DLD1 (cell line): Measurements from ENCODE around the gene TNNT3.
"Not testable (repeated sequence)": the region's sequence is repeated elsewhere in the genome, so short reads cannot be mapped to it uniquely, and the experiment has no call there.

Experiments
- in situ Hi-C: cut with HindIII; loops from 2 replicates; pipeline ENCODE4 v1.10.0; 2017; ENCODE audit warnings: low sequenced_read_pairs

The TNNT3 gene

DNA sequence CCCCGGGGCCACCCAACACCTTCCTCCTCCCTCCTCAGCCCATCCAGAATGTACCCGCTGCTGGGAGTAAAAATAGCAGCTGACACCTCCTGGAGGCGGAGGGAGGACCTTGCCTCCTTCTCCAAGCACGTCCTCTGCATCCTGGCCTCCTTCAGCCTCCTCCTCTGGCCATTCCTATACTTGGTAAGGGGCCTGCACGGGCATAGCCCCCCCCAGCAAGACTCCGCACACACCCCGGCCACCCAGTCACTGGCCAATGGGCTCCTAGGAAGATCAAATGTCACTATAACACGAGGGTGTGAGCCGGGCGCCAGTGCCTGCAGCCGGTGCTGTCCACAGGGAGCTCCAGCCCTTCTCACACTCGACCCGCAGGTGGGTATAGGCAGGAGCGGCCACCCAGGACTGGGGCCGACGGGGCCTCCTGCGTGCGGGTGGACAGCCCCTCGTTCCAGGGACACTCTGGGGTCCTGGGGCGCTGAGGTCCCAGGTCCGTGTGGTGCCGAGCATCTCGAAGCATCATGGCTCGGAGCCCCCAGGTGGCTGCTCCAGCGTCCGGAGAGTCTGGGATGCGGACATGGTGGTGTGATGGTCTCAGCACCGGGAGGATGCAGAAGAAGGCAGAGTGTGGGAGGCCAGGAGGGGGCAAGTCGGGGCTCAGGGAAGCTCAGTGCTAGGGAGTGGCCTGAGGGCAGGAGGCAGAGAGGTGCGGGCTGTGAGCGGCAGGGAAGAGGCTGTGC is at the start of gene TNNT3:
TSS of gene TNNT3 (plus strand) at position 313 of the 737 bp plus-strand sequence. CDS start 3,172 bp downstream, outside the sequence.
- in situ Hi-C loops: no loop called here

DNA sequence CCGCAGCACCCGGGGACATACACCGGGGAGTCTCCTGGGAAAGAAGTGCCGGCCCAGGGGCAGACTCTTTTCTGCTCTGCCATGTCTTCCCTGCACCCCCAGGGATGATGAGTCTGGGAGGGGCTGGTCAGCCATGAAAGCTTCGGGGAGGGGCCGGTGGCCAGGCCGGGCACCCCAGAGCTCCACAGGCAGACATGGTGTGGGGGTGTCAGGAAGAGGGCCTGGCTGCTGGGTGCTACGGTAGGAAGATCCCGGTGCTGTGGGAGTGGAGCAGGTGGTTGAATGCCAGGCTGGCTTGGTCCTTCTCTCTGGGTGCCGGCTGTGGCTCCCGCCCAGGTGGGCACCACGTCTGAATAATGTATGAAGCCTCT is 49.2 kb upstream of the TNNT3 start:
- in situ Hi-C loops: no loop called here

DNA sequence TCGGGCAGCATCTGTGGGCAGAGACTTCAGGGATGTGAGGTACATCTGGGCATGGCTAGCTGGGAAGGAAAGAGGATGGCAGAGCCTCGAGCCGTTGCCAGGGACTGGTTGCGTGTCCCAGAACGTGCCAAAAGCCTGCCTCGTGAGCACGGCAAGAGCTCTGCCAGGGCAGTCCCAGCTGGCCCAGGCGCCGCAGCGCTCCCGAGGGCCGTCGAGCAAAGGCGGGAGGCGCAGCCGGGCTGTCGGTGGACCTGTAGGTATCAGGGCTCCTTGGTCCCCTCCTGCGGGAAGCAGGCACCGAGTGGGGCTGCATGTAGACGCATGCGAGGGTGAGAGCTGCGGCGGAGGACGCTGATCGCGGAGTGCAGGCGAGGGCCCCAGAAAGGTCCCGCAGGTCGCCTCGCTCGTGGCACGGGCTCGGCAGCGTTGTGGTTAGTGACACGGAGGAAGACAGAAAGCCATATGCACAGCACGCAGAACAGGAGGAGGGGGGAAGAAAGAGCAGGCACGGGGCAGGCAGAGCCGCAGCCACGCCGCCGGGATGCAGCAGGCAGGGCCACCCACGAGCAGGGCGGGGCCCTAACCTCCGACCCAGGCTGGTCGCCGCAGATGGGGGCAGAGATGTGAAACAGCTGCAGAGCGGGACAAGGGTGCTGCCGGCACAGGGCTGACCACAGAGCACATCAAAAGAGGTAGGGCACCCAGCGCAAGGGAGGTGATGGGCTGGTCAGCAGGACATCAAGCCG is 48.6 kb upstream of the TNNT3 start:
- in situ Hi-C loops: no loop called here

DNA sequence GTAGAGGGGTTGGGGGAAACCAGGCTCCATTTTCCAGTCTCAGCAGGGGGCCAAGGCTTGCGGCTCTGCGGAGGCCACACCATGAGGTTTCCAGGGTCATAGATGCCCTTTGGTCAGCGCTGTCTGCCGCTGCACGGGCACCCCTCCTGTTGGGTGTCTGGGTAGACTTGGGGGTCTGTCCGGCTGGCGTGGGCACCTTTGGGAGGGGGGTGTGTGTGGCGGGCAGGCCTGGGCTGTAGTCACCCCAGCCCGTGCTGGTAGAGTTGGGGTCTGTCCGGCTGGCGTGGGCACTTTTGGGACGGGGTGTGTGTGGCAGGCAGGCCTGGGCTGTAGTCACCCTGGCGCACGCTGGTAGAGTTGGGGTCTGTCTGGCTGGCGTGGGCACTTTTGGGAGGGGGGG is 48.0 kb upstream of the TNNT3 start:
- in situ Hi-C loops: no loop called here

DNA sequence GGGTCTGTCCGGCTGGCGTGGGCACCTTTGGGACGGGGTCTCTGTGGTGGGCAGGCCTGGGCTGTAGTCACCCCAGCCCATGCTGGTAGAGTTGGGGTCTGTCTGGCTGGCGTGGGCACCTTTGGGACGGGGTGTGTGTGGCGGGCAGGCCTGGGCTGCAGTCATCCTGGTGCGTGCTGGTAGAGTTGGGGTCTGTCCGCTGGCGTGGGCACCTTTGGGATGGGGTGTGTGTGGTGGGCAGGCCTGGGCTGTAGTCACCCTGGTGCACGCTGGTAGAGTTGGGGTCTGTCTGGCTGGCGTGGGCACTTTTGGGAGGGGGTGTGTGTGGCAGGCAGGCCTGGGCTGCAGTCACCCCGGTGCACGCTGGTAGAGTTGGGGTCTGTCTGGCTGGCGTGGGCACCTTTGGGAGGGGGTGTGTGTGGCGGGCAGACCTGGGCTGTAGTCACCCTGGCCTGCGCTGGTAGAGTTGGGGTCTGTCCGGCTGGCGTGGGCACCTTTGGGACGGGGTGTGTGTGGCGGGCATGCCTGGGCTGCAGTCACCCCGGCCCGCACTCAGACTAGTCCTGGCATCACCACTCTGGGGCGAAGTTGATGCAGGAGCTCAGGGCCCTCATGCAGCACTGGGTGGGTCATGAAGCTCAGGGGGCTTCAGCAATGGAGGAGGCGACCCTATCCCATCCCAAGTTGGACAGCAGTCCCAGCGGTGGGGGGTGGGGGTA is 47.1 kb upstream of the TNNT3 start:
- in situ Hi-C loops: no loop called here

DNA sequence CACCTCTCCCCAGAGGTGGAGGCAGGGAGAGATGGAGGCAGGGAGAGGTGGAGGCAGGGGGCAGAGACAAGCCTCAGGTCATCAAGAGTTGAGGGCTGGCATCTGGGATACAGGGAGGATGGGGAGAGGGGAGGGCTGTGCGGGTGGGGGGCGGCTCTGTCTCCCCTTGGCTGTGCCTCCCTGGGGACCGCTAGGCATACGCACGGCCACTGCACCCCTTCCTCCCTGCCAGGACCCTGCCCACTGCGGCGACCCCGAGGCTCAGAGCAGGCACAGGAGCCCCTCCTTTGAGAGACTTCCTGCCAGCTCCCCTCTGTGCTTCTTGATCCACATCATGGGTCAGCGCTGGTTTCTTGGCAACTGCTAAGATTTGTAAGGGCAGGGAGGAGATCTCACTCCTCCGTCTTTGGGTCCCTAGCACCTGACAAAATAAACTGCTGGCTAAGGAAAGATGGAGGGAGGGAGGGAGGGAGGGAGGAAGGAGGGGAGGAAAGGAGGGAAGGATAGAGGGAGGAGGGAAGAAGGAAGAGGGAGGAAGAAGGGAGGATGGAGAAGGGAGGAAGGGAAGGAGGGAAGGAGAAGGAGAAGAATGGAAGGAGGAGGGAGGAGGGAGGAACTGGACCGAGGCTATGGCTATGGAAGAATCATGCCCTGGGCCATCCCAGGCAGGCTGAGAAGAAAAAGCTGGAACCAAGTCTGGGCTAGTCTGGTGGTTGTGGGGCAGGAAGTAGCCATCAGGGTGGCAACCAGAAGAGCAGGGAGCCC is 46.3 kb upstream of the TNNT3 start:
- in situ Hi-C loops: no loop called here

DNA sequence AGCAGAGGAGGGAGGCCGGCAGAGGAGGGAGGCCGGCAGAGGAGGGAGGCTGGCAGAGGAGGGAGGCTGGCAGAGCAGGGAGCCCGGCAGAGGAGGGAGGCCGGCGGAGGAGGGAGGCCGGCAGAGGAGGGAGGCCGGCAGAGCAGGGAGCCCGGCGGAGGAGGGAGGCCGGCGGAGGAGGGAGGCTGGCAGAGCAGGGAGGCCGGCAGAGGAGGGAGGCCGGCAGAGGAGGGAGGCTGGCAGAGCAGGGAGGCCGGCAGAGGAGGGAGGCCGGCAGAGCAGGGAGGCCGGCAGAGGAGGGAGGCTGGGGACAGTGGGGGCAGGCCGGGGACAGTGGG is 45.7 kb upstream of the TNNT3 start:
- in situ Hi-C loops: not testable (repeated sequence)

DNA sequence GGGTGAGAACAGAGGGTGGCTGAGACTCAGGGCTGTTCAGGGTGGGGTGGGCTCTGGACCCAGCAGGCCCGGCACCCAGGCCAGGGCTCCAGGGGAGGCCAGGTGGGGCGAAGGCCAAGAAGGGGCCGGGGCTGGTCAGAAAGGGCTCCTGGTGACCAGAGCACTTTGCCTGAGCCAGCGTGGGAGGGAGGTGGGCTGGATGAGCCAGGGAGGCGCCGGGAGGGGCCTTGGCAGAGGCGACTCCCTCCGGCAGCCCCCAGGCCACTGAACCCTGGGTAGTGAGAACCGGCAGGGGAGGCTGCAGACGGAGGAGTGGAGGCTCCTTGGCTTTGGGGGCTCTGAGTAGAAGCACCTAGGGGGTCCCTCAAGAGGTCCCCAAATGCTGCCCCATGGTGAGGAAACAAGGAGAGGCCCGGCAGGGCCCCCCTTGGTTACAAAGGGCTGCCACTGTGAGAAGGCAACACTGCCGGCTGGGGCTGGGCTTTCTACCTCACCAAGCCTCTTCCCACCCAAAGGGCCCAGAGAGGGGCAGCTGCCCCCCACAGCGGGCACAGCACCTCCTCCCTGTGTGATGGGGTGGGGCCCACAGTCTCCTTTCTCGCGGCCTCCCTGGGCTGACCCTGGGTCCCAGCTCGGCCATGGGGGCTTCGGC is 44.9 kb upstream of the TNNT3 start:
- in situ Hi-C loops: not testable (repeated sequence)

DNA sequence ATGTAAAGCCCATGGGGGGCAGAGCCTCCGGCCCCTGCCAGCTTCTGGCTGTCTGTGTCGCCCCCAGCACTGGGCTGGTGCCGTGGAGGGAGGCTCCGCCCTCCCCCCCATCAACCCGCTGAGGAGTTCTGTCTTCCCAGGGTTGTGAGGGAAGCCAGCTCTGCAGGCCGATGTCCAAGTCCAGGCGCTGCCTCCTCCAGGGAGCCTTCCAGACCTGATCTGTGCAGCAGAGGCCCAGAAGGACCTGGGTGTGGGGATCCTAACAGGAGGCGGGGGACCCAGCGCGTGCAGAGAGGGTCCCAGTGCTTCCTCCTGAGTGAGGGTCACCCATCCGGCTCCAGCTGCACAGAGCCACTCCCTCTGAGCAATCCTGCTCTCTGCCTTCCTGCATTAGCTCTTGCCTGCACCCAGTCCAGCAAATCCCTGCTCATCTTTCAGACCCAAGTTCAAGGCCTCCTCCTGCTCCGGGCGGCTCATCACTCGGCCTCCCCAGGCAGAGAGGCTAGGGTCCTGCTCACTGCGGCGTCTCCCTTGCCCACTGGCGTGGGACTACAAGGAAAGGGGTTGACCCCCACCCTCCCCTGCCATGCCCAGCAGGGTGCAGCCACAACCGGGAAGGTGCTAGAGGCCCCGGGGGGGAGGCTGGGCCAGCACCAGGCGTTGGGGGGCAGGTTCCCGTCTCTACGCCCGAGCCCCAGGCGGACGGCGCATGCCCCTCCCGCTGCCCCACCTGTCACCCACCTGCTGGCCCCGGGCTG is 44.2 kb upstream of the TNNT3 start:
- in situ Hi-C loops: no loop called here

DNA sequence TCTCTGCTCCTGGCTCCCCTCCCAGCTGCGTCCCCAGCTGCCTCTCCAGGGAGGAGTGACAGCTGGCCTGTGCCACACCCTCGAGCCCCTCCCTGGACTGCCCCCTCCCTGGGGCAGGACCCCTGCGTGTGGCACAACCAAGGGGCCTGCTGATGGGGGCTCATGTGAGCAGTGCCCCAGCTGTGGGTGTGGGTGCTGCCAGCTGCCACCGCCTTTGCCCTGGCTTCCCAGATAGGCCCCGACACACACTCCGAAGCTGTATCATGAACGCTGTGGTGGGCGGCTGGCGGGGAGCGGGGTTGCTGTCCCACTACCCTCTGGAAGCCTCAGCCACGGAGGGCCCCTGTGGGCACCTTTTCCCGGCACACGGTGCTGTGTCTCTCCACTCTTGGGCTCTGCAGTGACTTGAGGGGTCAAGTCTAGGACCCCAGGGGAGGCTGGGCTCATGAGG is 43.6 kb upstream of the TNNT3 start:
- in situ Hi-C loops: not testable (repeated sequence)

DNA sequence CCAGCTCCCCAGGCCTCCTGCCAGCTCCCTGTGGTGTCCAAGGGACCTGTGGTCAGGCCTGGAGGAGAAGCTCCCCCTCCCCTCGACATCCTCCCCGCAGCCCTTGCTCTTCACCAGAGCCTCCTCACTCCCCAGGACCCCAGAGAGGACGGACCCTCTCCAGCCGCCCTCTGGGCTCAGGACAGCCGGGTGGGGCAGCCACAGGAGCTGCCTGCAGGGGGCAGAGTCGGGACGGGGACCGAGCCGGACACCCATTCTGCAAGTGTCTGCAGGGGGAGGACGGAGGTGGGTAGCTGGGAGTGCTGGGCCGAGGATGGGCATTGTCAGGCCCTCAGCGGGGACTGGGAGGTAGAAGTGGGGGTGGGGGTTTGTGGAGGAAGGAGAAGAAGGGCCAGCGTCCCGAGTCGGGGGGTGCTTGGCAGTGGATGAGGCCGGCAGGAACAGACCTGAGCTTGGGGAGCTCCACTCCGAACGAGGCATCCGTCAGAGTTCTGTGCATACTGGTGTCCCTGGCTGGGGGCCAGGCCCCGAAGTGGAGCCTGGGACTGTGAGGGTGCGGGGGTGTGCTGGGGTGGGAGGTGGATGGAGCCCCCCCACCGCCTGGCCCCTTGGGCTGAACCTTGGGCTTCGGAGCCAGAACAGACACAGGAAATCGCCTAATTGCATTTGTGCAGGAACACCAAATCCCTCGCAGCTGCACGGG is 43.0 kb upstream of the TNNT3 start:
- in situ Hi-C loops: no loop called here

DNA sequence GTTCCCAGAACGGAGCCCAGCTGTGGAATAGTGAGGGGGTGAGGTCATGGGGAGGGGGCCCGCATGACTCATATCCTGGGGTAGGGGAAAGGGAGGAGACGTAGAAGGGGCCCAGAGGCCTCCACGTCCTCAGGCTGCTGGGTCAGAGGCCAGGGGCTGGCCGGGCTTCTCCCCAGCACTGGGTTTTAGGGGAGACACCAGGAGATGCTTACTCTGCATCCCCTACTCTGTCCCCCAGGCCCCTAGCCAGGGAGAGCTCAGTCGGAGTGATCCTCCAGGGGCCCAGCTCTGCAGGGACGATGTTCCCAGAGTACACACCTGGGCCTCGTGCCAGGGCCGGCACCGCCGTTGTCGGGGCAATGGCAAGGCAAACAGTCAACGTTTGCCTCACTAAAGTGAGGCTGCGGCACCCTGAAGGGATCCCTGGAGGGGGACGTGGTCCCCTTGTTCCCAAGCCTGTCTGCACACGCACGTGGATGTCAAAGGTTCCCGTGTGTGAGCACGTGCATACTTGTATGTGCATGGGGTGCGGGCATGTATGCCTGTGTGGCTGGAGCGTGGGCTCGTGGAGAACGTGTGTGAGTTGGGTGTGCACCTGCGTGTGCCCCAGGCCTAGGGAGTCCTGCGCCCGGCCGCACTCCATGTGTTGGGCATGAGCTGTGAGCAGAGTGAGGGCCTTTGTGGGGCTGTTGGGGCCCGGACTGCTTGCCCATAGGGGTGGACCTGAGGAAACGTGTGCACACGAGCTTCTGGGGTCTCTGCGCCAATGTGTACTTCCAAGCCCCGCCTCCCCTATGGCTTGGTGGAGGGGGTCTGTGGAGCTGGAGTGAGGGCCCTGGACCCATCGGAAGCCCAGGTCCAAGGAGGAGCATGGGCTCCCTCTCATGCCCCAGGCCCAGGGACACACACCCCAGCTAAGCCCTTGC is 42.0 kb upstream of the TNNT3 start:
- in situ Hi-C loops: no loop called here

DNA sequence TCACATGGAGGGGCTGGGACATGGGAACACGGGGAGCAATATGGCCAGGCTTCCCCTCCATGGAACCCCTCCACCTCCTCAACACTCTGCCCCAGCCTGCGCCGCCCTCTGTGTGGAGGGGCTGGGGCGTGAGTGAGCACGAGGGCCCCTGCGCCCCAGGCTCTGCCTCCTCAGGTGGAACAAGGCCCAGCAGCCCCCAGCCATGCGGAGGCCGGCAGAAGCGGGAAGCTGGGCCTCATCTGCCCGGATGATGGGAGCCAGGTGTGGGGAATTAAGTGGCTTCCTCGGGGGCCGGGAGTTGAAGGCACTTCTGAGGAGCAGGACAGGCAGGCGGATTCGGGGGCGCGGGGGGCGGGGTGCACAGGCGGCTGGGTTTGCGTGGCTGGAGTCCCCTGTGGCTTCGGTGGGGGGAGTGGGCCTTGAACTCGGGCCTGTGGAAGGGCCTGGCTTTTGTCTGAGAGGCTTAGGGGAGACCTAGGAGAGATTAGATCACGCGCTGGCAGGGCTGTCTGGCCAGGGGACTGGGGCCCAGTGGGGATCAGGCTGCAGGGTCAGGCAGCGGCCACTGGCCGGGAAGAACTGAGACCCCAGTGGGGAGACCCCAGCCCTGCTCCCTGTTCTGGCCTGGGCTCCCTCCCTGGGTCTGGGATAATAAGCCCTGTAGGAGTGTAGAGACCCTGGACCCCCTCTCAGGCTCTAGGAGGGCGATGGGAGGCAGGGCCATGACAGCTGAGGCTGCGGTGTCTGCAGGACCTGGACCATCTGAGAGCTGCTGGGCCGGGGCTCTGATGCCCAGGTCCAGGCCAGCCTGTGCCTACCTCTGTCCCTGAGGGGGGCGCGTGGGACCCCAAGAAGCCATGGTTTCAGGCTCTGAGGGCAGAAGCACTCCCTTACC is 41.1 kb upstream of the TNNT3 start:
- in situ Hi-C loops: no loop called here

DNA sequence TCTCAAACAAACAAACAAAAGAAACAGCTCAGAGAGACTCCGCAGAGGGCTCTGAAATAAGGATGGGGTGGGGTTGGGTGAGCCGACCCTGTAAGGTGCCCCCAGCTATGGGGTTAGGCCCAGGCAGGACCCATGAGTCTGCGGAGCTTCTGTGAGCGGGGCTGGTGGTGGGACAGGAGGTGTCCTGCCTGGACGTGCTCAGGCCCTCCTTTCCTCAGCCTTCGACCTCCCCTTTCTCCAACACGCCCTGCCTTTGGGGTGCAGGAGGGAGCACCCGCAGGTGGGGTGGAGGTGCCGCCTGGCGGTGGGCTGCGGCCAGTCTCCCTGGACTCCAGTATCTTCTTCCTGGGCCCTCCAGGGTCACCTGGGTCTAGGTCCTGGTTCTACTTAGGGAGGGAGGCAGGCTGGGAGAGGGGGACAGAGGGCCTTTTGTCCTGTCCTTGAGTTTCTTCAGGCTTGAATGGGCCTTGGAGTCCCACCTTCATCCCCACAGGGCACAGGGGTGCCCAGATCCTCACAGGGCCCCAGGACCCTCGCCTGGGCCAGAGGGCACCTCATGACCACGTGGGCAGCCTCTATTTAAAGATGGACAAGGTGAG is 40.1 kb upstream of the TNNT3 start:
- in situ Hi-C loops: no loop called here

DNA sequence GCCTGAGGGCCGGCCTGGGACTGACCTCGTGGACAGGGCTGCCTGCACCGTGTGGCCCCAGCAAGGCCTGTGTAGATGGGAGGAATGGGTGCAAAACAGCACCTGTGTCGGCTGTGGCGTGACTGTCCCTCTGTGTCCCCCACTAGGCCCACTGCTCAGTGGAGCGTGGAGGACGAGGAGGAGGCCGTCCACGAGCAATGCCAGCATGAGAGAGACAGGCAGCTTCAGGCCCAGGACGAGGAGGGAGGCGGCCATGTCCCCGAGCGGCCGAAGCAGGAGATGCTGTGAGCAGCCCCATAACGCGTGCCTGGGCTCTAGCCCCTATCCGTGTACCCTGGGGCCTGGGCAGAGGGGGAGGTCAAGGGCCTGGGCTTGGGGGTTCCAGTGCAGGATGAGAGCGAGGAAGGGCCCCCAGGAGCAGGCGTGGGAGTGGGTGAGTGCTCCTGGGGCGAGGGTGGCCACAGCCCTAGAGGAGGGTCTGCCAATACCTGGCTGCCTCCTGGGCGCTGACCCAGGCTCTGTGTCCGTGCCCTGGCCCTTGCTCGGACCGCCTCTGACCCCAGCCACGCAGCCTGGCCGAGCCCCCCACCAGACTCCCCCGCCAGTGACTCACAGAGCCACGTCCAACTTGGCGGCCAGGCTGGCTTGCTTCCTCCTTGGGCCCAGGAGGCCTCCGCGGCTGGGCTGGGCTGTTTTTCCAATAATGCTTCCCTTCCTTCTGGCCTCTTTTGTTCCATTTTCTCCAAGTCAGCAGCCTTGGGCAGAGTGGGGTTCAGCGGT is 39.4 kb upstream of the TNNT3 start:
- in situ Hi-C loops: no loop called here
